AG04449 (cell line): Measurements from ENCODE around the gene STX12.

ENCODE experiments used
- CTCF ChIA-PET: fragments of 350-600 bp; formaldehyde crosslinking; extraction: SDS; loops from one replicate; lab custom pipeline; 2021; ENCODE audit warnings: antibody characterized with exemption; lab: Yijun Ruan, JAX
- POLR2A ChIA-PET: fragments of 400-600, 350-600 bp; formaldehyde crosslinking; extraction: SDS; loops from one replicate; lab custom pipeline; 2020; ENCODE audit warnings: antibody characterized with exemption, inconsistent platforms; lab: Yijun Ruan, JAX
- DNase-seq: peaks from one replicate; pipeline ENCODE4 v3.0.0-alpha.2; 2010; ENCODE audit warnings: low read depth, low spot score
- H3K4me3 ChIP-seq: 2 replicates; pipeline ENCODE4 v1.5.1; 2011; ENCODE audit warnings: low read depth, mild to moderate bottlenecking, control low read depth, low read length
- CTCF ChIP-seq: IDR thresholded peaks from one replicate; pipeline ENCODE4 v1.5.1; 2011; ENCODE audit warnings: mild to moderate bottlenecking, moderate library complexity, low read length, control low read depth, inconsistent platforms; ENCODE audit not compliant: insufficient read depth; ENCODE audit errors: missing control alignments

Gene STX12

DNA sequence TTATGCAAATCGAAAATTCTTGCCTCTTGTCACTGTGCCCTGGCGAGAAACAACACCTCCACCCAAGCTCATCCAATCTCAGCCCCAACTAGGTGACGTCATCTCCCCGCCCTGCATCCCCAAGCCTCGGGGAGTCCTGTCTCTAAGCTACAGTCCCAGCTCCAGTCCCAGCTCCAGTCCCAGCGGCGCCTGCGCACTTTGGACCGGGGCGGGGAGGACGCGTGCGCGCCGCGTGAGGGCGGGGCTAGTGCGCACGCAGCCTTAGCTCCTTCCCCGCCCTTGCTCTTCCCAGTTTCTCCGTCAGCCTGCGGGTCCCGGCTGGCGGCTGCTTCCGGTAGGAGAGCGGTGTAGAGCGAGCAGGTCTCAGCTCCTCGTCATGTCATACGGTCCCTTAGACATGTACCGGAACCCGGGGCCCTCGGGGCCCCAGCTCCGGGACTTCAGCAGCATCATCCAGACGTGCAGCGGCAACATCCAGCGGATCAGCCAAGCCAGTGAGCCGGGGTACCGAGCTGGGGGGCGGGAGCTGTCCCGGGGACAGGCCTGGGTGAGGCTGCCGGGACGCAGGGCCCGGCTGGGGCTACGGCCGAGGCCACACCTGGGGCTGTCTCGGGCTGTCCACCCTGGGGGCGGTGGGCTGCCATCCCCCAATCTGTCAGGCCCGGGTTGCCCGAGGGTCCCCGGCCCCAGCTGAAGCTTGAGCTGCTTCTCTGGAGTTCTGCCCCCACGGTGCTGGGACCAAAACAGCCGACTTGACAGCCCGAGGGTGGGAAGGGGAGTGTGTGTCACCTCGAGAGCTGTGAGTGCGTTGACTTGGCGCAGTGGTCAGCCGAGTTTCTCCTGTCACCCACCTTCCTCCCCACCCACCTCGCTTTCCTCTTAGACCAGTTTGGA is at the start of gene STX12:
TSS of gene STX12 (plus strand) at position 288 of the 894 bp plus-strand sequence. CDS start at position 377, 89 bp downstream.
- peak within 1 kb of the TSS; percentile 87 for H3K4me3 ChIP-seq
- TF ChIP-seq CTCF: no peak
- ChIA-PET CTCF (interaction anchor here (0.9 to 2.2 kb wide), 5 partner anchors 10 to 105 kb away, joined by 3 to 7 read pairs (median 4); partner anchors contain the start of gene FAM76A), POLR2A (interaction anchor here (0.6 to 1.6 kb wide), 16 partner anchors 10 to 809 kb away, joined by 3 to 12 read pairs (median 3); partner anchors contain the start of genes ATP5IF1, FAM76A, IFI6 and PPP1R8)
- DNase-seq: peak; percentile 98

GRCh38 chr1:27724961-27725373 is 48.1 kb upstream of the STX12 start:
- CTCF ChIA-PET: interaction anchor here (0.6 to 2.3 kb wide), 36 partner anchors 10 to 656 kb away, joined by 3 to 30 read pairs (median 4); partner anchors contain the start of gene IFI6
- H3K4me3 ChIP-seq: peak overlapping the region; percentile 56

GRCh38 chr1:27725374-27726172 is 47.4 kb upstream of the STX12 start, which contains the start of gene FAM76A:
FAM76A (plus strand) TSS chr1:27725961; CDS start chr1:27726081, 120 bp downstream.
- peak; percentile 92 for DNase-seq
- ChIA-PET POLR2A (interaction anchor here (0.6 to 1.4 kb wide), 3 partner anchors 40 to 54 kb away, joined by 3 to 12 read pairs (median 6); partner anchors contain the start of genes IFI6 and STX12), CTCF (interaction anchor here (0.5 to 2.3 kb wide), 36 partner anchors 9 to 657 kb away, joined by 3 to 30 read pairs (median 4); partner anchors contain the start of gene IFI6)
- TF ChIP-seq CTCF: peak; percentile 71
- H3K4me3 ChIP-seq: peak within 1 kb of the TSS; percentile 80

More at GRCh38 chr1:27724961-27725373, 48.1 kb upstream of the STX12 start:
- no peak for TF ChIP-seq CTCF
- DNase-seq: no peak
- POLR2A ChIA-PET: interaction anchor here (0.6 to 1.4 kb wide), 3 partner anchors 41 to 53 kb away, joined by 3 to 12 read pairs (median 6); partner anchors contain the start of genes IFI6 and STX12

DNA sequence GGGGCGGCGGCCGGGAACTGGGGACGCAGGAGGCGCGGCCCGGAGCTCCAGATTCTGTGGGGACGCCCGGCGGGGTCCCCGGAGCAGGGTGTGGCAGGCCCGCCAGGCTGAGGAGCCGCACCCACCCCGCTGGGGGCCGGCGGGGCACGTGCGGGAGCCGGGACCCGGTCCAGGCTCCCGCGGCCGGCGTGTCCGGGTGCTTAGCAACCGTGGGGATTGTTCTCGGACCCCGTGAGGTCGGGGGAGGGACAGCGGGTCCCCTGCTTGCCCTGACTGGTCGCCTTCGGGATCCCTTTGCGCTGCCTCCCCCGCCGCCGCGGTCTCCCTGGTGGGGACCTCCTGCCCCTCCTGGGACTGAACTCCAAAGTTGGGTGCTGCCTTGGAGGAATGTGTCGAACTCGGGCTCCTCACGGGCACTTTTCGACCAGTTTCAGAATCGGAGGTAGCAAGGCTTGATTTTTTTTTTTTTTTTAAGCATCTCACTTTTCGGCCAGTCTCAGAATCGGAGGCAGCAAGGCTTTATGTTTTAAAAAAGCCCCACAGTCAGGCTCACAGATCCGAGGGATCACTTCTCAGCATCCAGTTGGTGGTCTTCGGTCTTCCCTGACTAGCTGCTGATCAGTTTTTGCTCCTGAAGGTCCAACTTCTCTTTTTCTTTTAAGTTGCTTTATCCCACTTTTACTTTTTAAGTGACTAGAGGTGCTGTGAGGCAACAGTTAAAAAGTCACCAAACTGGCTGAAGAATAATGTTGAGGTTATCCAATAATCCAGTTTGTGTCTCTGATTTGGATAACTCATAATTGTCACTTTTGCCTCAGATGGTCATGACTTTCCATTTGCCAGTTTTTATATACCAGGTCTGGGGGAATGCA is 46.6 kb upstream of the STX12 start:
- ChIA-PET POLR2A (interaction anchor here (1.1 to 1.4 kb wide), 2 partner anchors 47 to 54 kb away, joined by 6 to 12 read pairs; partner anchors contain the start of genes IFI6 and STX12), CTCF (interaction anchor here (0.5 to 2.3 kb wide), 29 partner anchors 12 to 181 kb away, joined by 3 to 30 read pairs (median 4); partner anchors contain the start of gene IFI6)
- peak overlapping the region; percentile 80 for H3K4me3 ChIP-seq
- DNase-seq: no peak
- TF ChIP-seq CTCF: no peak

- no peak for TF ChIP-seq CTCF
- peak overlapping the region; percentile 80 for H3K4me3 ChIP-seq
- peak; percentile 7 for DNase-seq
- ChIA-PET POLR2A (no interaction called here), CTCF (interaction anchor here (1.1 to 1.3 kb wide), 2 partner anchors 56 to 62 kb away, joined by 4 to 5 read pairs; partner anchors contain the start of gene IFI6)
These were observed 45.9 kb upstream of the STX12 start for GRCh38 chr1:27727126-27727525.
